ENCODE measurements around the gene LRIT1. TPM values are rescaled to one million over a fixed set of nuclear protein-coding genes. Genes with fewer than 3 reads are reported as not detected.
A peak's percentile ranks its signal among the peaks of the same experiment; 100 is the strongest.

LRIT1 gene
- total RNA-seq, 6 donors from 2014 or later = not detected

DNA sequence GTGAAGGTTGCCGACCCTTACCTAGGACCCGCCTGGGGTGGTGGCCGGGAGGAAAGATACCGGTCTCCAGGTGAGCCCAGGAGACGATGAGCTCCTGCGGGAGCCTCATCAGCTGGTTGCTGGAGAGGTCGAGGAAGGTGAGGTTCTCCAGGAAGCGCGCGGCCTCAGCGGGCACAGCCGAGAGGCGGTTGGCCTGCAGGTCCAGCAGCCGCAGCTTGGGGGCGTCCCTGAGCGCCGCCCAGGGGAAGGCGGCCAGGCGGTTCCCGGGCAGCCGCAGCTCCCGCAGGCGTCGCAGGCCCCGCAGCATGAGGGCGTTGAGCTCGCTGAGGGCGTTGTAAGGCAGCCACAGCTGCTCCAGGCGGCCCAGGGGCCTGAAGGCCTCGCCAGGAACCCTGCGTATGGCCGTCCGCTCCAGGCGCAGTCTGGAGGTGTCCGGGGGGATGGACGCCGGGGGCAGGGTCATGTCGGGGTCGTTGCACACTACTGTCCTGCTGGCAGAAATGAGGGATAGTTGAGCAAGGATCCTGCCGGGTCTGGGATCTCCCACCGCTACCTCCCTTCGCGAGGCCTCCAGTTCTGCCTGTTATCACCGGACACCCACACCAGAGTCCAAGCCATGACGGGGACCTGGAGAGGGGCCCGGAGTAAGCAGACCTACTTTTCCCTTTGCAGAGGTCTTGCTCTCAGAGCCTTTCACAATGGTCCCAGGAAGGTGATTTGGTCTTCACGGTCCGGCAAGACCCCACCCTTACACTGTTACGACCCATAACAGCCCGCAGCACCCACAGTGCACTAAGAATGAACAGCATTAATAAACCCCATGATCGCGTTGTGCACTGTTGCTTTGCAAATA is 3.9 kb downstream of the LRIT1 start:
- DNase-seq (peak in 1 of 2 donors; percentile 77), ATAC-seq (ENCODE audit: low FRiP score in 2 of 2) (no peak)
- no peak overlapping the region for H3K27ac ChIP-seq
- H3K4me3 ChIP-seq = no peak overlapping the region
- H3K27me3 ChIP-seq = no peaks in the 10 kb centered on the region
- 64% methylated on average over 22 to 43 of the region's 52 CpGs for WGBS, 2 donors
- no peaks in the 10 kb centered on the region for H3K4me1 ChIP-seq
- H3K9me3 ChIP-seq = no peaks in the 10 kb centered on the region
- TF ChIP-seq EP300 (IDR thresholded peaks at IDR 0.05) = no peak
- TF ChIP-seq POLR2A (IDR thresholded peaks at IDR 0.05) = no peak
- TF ChIP-seq POLR2AphosphoS5 (IDR thresholded peaks at IDR 0.05) = no peak
- TF ChIP-seq, protein P1, sequence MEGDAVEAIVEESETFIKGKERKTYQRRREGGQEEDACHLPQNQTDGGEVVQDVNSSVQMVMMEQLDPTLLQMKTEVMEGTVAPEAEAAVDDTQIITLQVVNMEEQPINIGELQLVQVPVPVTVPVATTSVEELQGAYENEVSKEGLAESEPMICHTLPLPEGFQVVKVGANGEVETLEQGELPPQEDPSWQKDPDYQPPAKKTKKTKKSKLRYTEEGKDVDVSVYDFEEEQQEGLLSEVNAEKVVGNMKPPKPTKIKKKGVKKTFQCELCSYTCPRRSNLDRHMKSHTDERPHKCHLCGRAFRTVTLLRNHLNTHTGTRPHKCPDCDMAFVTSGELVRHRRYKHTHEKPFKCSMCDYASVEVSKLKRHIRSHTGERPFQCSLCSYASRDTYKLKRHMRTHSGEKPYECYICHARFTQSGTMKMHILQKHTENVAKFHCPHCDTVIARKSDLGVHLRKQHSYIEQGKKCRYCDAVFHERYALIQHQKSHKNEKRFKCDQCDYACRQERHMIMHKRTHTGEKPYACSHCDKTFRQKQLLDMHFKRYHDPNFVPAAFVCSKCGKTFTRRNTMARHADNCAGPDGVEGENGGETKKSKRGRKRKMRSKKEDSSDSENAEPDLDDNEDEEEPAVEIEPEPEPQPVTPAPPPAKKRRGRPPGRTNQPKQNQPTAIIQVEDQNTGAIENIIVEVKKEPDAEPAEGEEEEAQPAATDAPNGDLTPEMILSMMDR (IDR thresholded peaks at IDR 0.05) = no peak
- H3K36me3 ChIP-seq = no peaks in the 10 kb centered on the region

DNA sequence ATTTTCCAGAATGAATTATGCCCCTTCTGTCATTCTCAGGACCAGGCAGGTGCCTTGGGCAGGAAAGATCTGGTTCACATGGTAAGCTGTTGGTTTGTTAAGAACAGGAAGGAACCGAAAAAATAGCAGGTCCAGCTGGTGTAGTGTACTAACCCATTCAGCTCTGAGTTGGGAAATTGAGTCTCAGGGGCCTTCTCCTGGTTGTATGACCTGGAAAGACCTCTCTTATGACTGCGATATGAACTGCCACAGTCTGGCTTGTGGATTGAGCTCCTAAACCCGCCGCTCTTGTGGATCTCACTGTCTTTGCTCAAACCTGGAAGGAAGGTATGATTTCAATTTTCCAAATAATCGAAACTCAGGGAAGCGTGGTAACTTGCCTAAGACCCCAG is 4.5 kb downstream of the LRIT1 start:
- no peak for TF ChIP-seq POLR2A (IDR thresholded peaks at IDR 0.05)
- TF ChIP-seq, protein P1 (IDR thresholded peaks at IDR 0.05) = no peak
- no peak for TF ChIP-seq POLR2AphosphoS5 (IDR thresholded peaks at IDR 0.05)
- TF ChIP-seq EP300 (IDR thresholded peaks at IDR 0.05) = no peak
- ATAC-seq (ENCODE audit: low FRiP score in 2 of 2) = no peak

DNA sequence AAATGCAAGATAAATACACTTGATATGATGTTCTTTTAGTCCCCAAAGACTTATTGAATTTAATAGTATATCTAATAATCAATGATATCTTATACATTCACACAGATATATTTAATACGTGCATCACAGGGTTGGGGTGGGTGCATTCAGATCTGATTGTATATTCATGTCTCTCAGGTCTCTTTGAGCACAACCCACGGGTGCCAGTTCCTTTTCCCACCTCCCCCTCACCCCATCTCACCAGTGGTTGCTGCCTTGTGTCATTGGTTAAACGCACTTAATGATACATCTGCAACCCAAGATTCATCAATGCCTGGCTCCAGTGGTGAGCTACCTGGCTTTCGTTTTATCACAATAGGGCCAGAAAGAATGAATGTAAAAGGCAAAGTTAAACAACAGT is 6.2 kb downstream of the LRIT1 start:
- 76 to 82% methylated on average over 4 of the region's 4 CpGs for WGBS, 2 donors
- Histone ChIP-seq H3K27me3 (no peaks in the 10 kb centered on the region), H3K27ac (no peak overlapping the region), H3K4me1 (no peaks in the 10 kb centered on the region), H3K9me3 (no peaks in the 10 kb centered on the region), H3K36me3 (no peaks in the 10 kb centered on the region), H3K4me3 (no peak overlapping the region)
- TF ChIP-seq, protein P1 (IDR thresholded peaks at IDR 0.05) = no peak
- TF ChIP-seq POLR2AphosphoS5 (IDR thresholded peaks at IDR 0.05) = no peak
- no peak for TF ChIP-seq POLR2A (IDR thresholded peaks at IDR 0.05)
- TF ChIP-seq EP300 (IDR thresholded peaks at IDR 0.05) = no peak
- DNase-seq (no peak), ATAC-seq (ENCODE audit: low FRiP score in 2 of 2) (no peak)

More for the DNA sequence above, 4.5 kb downstream of the LRIT1 start:
- DNase-seq = no peak
- Histone ChIP-seq H3K4me3 (no peak overlapping the region), H3K27ac (no peak overlapping the region), H3K36me3 (no peaks in the 10 kb centered on the region), H3K4me1 (no peaks in the 10 kb centered on the region), H3K9me3 (no peaks in the 10 kb centered on the region), H3K27me3 (no peaks in the 10 kb centered on the region)
- WGBS, 2 donors = 87 to 91% methylated on average over 6 of the region's 6 CpGs

DNA sequence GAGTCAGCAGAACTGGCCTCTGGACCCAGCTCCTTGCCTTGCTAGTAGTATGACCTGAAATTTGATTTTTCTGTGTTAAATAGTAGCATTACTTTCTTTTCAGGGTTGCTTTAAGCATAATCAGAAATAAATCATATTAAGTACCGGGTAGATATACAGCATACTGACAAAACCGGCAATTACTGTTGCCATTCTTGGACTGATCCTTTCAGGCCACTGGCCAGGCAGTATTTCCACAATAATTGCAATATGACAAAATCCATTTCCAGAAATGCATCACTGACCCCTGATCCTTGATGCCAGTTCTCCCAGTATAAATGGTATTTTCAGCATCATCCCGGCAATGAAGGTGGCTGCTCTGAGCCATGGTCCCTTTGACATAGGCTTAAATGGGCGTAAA is 6.9 kb downstream of the LRIT1 start:
- H3K9me3 ChIP-seq = no peaks in the 10 kb centered on the region
- DNase-seq = no peak
- no peak for ATAC-seq (ENCODE audit: low FRiP score in 2 of 2)
- 91 to 94% methylated on average over 4 of the region's 4 CpGs for WGBS, 2 donors
- TF ChIP-seq, protein P1 (IDR thresholded peaks at IDR 0.05) = no peak
- TF ChIP-seq POLR2A (IDR thresholded peaks at IDR 0.05) (no peak), POLR2AphosphoS5 (IDR thresholded peaks at IDR 0.05) (no peak), EP300 (IDR thresholded peaks at IDR 0.05) (no peak)
- H3K27me3 ChIP-seq = no peaks in the 10 kb centered on the region
- H3K4me3 ChIP-seq = no peak overlapping the region
- H3K4me1 ChIP-seq = no peaks in the 10 kb centered on the region
- H3K27ac ChIP-seq = no peak overlapping the region
- H3K36me3 ChIP-seq = no peaks in the 10 kb centered on the region

DNA sequence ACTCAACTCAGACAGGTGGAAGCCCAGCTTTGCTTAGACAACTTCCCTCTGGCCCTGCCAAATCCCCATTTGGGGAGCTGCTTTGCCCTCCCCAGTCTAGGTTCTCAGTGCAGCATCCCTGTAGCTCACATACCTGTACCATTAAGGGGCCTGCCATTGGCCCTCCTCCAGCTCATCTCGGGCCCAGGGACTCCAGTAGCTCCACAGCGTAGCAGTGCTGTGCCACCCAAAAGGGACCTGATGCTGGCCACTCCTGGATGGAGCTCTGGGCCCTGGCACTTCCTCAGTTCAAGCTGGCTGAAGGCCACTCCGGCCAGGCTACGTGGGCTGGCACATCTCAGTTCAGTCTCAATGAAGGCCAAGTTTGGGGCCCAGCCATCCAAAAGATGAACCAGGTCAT is 7.4 kb downstream of the LRIT1 start:
- Histone ChIP-seq H3K36me3 (no peaks in the 10 kb centered on the region), H3K9me3 (no peaks in the 10 kb centered on the region), H3K4me3 (no peak overlapping the region), H3K27ac (no peak overlapping the region), H3K4me1 (no peaks in the 10 kb centered on the region), H3K27me3 (no peaks in the 10 kb centered on the region)
- 63 to 86% methylated on average over 4 of the region's 4 CpGs for WGBS, 2 donors
- TF ChIP-seq, protein P1 (IDR thresholded peaks at IDR 0.05) = no peak
- TF ChIP-seq POLR2AphosphoS5 (IDR thresholded peaks at IDR 0.05) (no peak), EP300 (IDR thresholded peaks at IDR 0.05) (no peak)
- DNase-seq (no peak), ATAC-seq (ENCODE audit: low FRiP score in 2 of 2) (no peak)
